GM23248 (cell line): ENCODE results near the gene SH2D3A.

Experiments
- EZH2 ChIP-seq: fragments of 200-600 bp; sonication (generic); IDR thresholded peaks from 2 replicates; pipeline ENCODE4 v1.6.1; 2018; ENCODE audit warnings: antibody characterized with exemption, mild to moderate bottlenecking; ENCODE audit not compliant: insufficient read depth, poor library complexity, severe bottlenecking
- EZH2phosphoT487 ChIP-seq: fragments of 200-600 bp; sonication (generic); IDR thresholded peaks from 2 replicates; pipeline ENCODE4 v1.6.1; 2018; ENCODE audit warnings: antibody characterized with exemption, moderate library complexity, mild to moderate bottlenecking, low read depth; ENCODE audit not compliant: insufficient read depth

DNA sequence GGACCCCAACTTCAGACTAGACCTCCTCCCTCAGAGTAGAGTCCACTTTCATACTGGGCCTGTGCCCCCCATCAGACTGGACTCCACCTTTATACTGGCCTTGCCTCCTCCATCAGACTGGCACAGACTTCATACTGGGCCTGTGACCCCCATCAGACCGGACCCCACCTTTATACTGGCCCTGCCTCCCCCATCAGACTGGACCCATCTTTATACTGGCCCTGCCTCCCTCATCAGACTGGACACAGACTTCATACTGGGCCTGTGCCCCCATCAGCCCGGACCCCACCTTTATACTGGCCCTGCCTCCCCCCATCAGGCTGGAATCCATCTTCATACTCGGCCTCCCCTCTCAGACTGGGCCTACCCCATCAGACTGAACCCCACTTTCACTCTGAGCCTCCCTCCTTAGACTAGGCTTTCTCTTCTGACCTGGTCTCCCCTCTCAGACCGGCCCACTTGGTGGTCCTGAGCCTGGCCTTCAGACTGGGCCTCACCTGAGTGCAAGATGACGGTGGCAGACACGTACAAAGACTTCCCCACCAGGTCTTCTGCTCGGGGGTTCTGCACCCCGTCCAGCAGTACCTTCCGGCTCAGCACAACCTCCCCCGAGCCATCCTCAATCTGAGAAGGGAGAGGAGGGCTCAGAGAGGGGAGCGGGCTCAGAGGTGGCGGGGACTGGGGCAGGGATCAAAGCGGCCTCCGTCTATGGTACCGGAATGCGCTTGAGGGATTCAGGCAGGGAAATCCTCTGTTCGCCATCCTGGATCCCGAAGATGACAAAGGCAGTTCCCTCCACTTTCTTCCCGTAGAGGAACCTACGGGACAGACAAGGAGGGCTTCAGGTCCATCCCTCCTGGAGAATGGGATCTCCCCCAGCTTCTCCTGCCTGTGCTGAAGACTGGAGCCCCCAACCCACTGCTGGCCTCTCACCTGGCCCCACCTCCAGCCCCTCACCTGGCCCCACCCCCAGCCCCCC lies 54.3 kb downstream of the SH2D3A start:
- no peak for TF ChIP-seq EZH2phosphoT487
- no peak for TF ChIP-seq EZH2
